Renal pelvis (tissue), 4 donors: ENCODE results near the gene DUSP22. TPM values are rescaled to one million over a fixed set of nuclear protein-coding genes. Genes with fewer than 3 reads are reported as not detected.
"Not testable (repeated sequence)": the region's sequence is repeated elsewhere in the genome, so short reads cannot be mapped to it uniquely, and the experiment has no call there.

Experiments
- DNase-seq: peaks from one replicate; pipeline ENCODE4 v3.0.0-alpha.2; 2013
- polyA plus RNA-seq, 3 donors: library from polyadenylated mRNA; unstranded; fragments of 120-200 nt; gene quantifications; one replicate each; pipeline ENCODE4 v1.2.1, GENCODE V29; 2013; ENCODE audit not compliant: insufficient read length in 3 of 3

DUSP22 gene
- polyA plus RNA-seq, 3 donors, result 22.3 to 23.4 (median 22.6) TPM

GRCh38 chr6:362231-362923 is 70.1 kb downstream of the DUSP22 start:
- no peak for DNase-seq

- no peak for DNase-seq
These were observed 70.6 kb downstream of the DUSP22 start for GRCh38 chr6:362924-363249.

- no peak for DNase-seq
These were observed 71.0 kb downstream of the DUSP22 start for GRCh38 chr6:363291-363690.

- no peak for DNase-seq
These were observed 71.6 kb downstream of the DUSP22 start for GRCh38 chr6:363909-364308.

- no peak for DNase-seq
These were observed 72.6 kb downstream of the DUSP22 start for GRCh38 chr6:364609-365540.

GRCh38 chr6:365835-366234 is 73.5 kb downstream of the DUSP22 start:
- no peak for DNase-seq

- no peak for DNase-seq
These were observed 74.4 kb downstream of the DUSP22 start for GRCh38 chr6:366389-367297.

GRCh38 chr6:367298-367794 is 75.1 kb downstream of the DUSP22 start:
- DNase-seq, result no peak

GRCh38 chr6:367891-368630 is 75.8 kb downstream of the DUSP22 start:
- no peak for DNase-seq

- no peak for DNase-seq
These were observed 77.5 kb downstream of the DUSP22 start for GRCh38 chr6:369559-370431.

- no peak for DNase-seq
These were observed 78.3 kb downstream of the DUSP22 start for GRCh38 chr6:370555-370954.

- not testable (repeated sequence) for DNase-seq
These were observed 79.6 kb downstream of the DUSP22 start for GRCh38 chr6:371851-372250.

GRCh38 chr6:372336-372911 is 80.1 kb downstream of the DUSP22 start:
- DNase-seq, result no peak

GRCh38 chr6:373031-373430 is 80.7 kb downstream of the DUSP22 start:
- no peak for DNase-seq

- no peak for DNase-seq
These were observed 81.8 kb downstream of the DUSP22 start for GRCh38 chr6:373773-374724.

- no peak for DNase-seq
These were observed 82.7 kb downstream of the DUSP22 start for GRCh38 chr6:374956-375355.

- no peak for DNase-seq
These were observed 84.7 kb downstream of the DUSP22 start for GRCh38 chr6:376827-377640.

- not testable (repeated sequence) for DNase-seq
These were observed 85.3 kb downstream of the DUSP22 start for GRCh38 chr6:377641-378020.
